K562 (cell line): ENCODE measurements around the gene TVP23A. TPM values are rescaled to one million over a fixed set of nuclear protein-coding genes. Genes with fewer than 3 reads are reported as not detected.

ENCODE experiments used
- MGA ChIP-seq: fragments of 450-650 bp; IDR thresholded peaks from 2 replicates; pipeline ENCODE4 v1.6.1; 2016; ENCODE audit warnings: mild to moderate bottlenecking, moderate library complexity
- polyA plus RNA-seq, 8 experiments: library from polyadenylated mRNA; depleted of rRNA in 4 of 8; stranded (reverse) in 5 of 8; unstranded in 3 of 8; fragments of >200 nt; fragmentation: Nextera tagmentation in 2 of 8; fragmentation: Illumina TruSeq in 1 of 8; extraction: Ambion mirVana in 2 of 8; extraction: Trizol in 1 of 8; gene quantifications; 2 replicates each; pipeline versions ENCODE4 v1.2.1 to v1.2.3, GENCODE V29; 2011 to 2014; ENCODE audit warnings: inconsistent platforms in 1 of 8, missing spikeins in 1 of 8
- small RNA-seq: library from RNA; depleted of rRNA; stranded (forward); fragments of <200 nt; gene quantifications from one replicate; pipeline ENCODE3, GENCODE V24; 2014
- total RNA-seq, 7 experiments: library from RNA; depleted of rRNA in 6 of 7; stranded (reverse); fragments of >200 nt in 6 of 7; fragmentation: Illumina TruSeq in 2 of 7; extraction: Trizol in 2 of 7; gene quantifications; 2 replicates each; pipeline versions ENCODE4 v1.2.1 to v1.2.3, GENCODE V29; 2011 to 2021; ENCODE audit warnings: low replicate concordance in 1 of 7

The TVP23A gene
- total and polyA plus RNA-seq, 9 of the 15 experiments (the other 6 are each of a cell fraction or from before 2014, with no cell fraction given), result 0.04 to 0.77 (median 0.10) TPM; not detected in 3

- TF ChIP-seq MGA, result no peak
Measured at GRCh38 chr16:10728003-10728887, 90.3 kb downstream of the TVP23A start (continued).

Small RNA genes within 50 kb of the gene (small RNA-seq; reads per million reads assigned to genes)
- gene MTND4LP24, result not detected
- not detected for gene MTND6P33

Other genes starting within 250 kb of the TVP23A start
- gene EMP2, start 238.2 kb downstream of the TVP23A start, total RNA-seq (2014; rRNA removed), result 0.73 and 0.98 TPM in 2 replicates
- 2.1 and 2.9 TPM in 2 replicates for gene EMP2, start 238.2 kb downstream of the TVP23A start, total RNA-seq (2014; rRNA removed; fragmentation: Illumina TruSeq; extraction: Trizol)
- 0.76 and 1.4 TPM in 2 replicates for gene EMP2, start 238.2 kb downstream of the TVP23A start, total RNA-seq (2015; rRNA removed; fragmentation: Illumina TruSeq; extraction: Trizol)
- gene EMP2, start 238.2 kb downstream of the TVP23A start, total RNA-seq (2021), result 3.3 TPM in 2 replicates
- gene EMP2, start 238.2 kb downstream of the TVP23A start, polyA plus RNA-seq (2011; rRNA removed), result 5.6 and 6.2 TPM in 2 replicates
- gene EMP2, start 238.2 kb downstream of the TVP23A start, polyA plus RNA-seq (2014; fragmentation: Illumina TruSeq; extraction: Trizol), result 3.1 and 3.8 TPM in 2 replicates
- 1 to 10 TPM; 3.1 TPM for gene EMP2, start 238.2 kb downstream of the TVP23A start, polyA plus RNA-seq (2014; fragmentation: Nextera tagmentation; extraction: Ambion mirVana)
- gene EMP2, start 238.2 kb downstream of the TVP23A start, polyA plus RNA-seq (2014; rRNA removed), result 0.78 and 0.89 TPM in 2 replicates
- 0.37 TPM in 1 of 2 replicates, not detected in the other for gene TEKT5, start 123.9 kb downstream of the TVP23A start, total RNA-seq (2014; rRNA removed)
- gene TEKT5, start 123.9 kb downstream of the TVP23A start, total RNA-seq (2014; rRNA removed; fragmentation: Illumina TruSeq; extraction: Trizol), result not detected in 2 replicates
- gene TEKT5, start 123.9 kb downstream of the TVP23A start, total RNA-seq (2015; rRNA removed; fragmentation: Illumina TruSeq; extraction: Trizol), result not detected in 2 replicates
- not detected in 2 replicates for gene TEKT5, start 123.9 kb downstream of the TVP23A start, total RNA-seq (2021)
- gene TEKT5, start 123.9 kb downstream of the TVP23A start, polyA plus RNA-seq (2011; rRNA removed), result 0.10 and 0.23 TPM in 2 replicates
- 0.19 TPM in 1 of 2 replicates, not detected in the other for gene TEKT5, start 123.9 kb downstream of the TVP23A start, polyA plus RNA-seq (2014; fragmentation: Illumina TruSeq; extraction: Trizol)
- not detected for gene TEKT5, start 123.9 kb downstream of the TVP23A start, polyA plus RNA-seq (2014; fragmentation: Nextera tagmentation; extraction: Ambion mirVana)
- 1.1 TPM in 1 of 2 replicates, not detected in the other for gene TEKT5, start 123.9 kb downstream of the TVP23A start, polyA plus RNA-seq (2014; rRNA removed)
- gene NUBP1, start 75.0 kb downstream of the TVP23A start, total RNA-seq (2014; rRNA removed), result 39.7 and 42.2 TPM in 2 replicates
- 30.4 and 31.9 TPM in 2 replicates for gene NUBP1, start 75.0 kb downstream of the TVP23A start, total RNA-seq (2014; rRNA removed; fragmentation: Illumina TruSeq; extraction: Trizol)
- gene NUBP1, start 75.0 kb downstream of the TVP23A start, total RNA-seq (2015; rRNA removed; fragmentation: Illumina TruSeq; extraction: Trizol), result 51.6 and 55.1 TPM in 2 replicates
- 30.0 and 35.6 TPM in 2 replicates for gene NUBP1, start 75.0 kb downstream of the TVP23A start, total RNA-seq (2021)
- gene NUBP1, start 75.0 kb downstream of the TVP23A start, polyA plus RNA-seq (2011; rRNA removed), result 29.5 and 35.6 TPM in 2 replicates
- gene NUBP1, start 75.0 kb downstream of the TVP23A start, polyA plus RNA-seq (2014; fragmentation: Illumina TruSeq; extraction: Trizol), result 41.3 and 44.2 TPM in 2 replicates
- gene NUBP1, start 75.0 kb downstream of the TVP23A start, polyA plus RNA-seq (2014; fragmentation: Nextera tagmentation; extraction: Ambion mirVana), result 10 to 100 TPM; 17.2 to 20.9 TPM
- 38.5 and 45.0 TPM in 2 replicates for gene NUBP1, start 75.0 kb downstream of the TVP23A start, polyA plus RNA-seq (2014; rRNA removed)
- not detected in 2 replicates for gene CIITA, start 58.4 kb upstream of the TVP23A start, total RNA-seq (2014; rRNA removed)
- gene CIITA, start 58.4 kb upstream of the TVP23A start, total RNA-seq (2014; rRNA removed; fragmentation: Illumina TruSeq; extraction: Trizol), result not detected in 2 replicates
- 0.04 and 0.11 TPM in 2 replicates for gene CIITA, start 58.4 kb upstream of the TVP23A start, total RNA-seq (2015; rRNA removed; fragmentation: Illumina TruSeq; extraction: Trizol)
- 0.20 and 0.38 TPM in 2 replicates for gene CIITA, start 58.4 kb upstream of the TVP23A start, total RNA-seq (2021)
- gene CIITA, start 58.4 kb upstream of the TVP23A start, polyA plus RNA-seq (2011; rRNA removed), result not detected in 2 replicates
- not detected in 2 replicates for gene CIITA, start 58.4 kb upstream of the TVP23A start, polyA plus RNA-seq (2014; fragmentation: Illumina TruSeq; extraction: Trizol)
- gene CIITA, start 58.4 kb upstream of the TVP23A start, polyA plus RNA-seq (2014; fragmentation: Nextera tagmentation; extraction: Ambion mirVana), result under 1 TPM; 0.01 to 0.08 TPM
- gene CIITA, start 58.4 kb upstream of the TVP23A start, polyA plus RNA-seq (2014; rRNA removed), result 0.11 TPM in 1 of 2 replicates, not detected in the other
- gene DEXI, start 123.7 kb upstream of the TVP23A start, total RNA-seq (2014; rRNA removed), result 35.8 and 43.1 TPM in 2 replicates
- 18.2 and 22.0 TPM in 2 replicates for gene DEXI, start 123.7 kb upstream of the TVP23A start, total RNA-seq (2014; rRNA removed; fragmentation: Illumina TruSeq; extraction: Trizol)
- 29.6 and 31.3 TPM in 2 replicates for gene DEXI, start 123.7 kb upstream of the TVP23A start, total RNA-seq (2015; rRNA removed; fragmentation: Illumina TruSeq; extraction: Trizol)
- 33.3 and 38.2 TPM in 2 replicates for gene DEXI, start 123.7 kb upstream of the TVP23A start, total RNA-seq (2021)
- gene DEXI, start 123.7 kb upstream of the TVP23A start, polyA plus RNA-seq (2011; rRNA removed), result 20.0 and 24.5 TPM in 2 replicates
- gene DEXI, start 123.7 kb upstream of the TVP23A start, polyA plus RNA-seq (2014; fragmentation: Illumina TruSeq; extraction: Trizol), result 39.2 and 40.1 TPM in 2 replicates
- gene DEXI, start 123.7 kb upstream of the TVP23A start, polyA plus RNA-seq (2014; fragmentation: Nextera tagmentation; extraction: Ambion mirVana), result 1 to 10 TPM; 2.9 to 3.7 TPM
- gene DEXI, start 123.7 kb upstream of the TVP23A start, polyA plus RNA-seq (2014; rRNA removed), result 21.1 and 31.5 TPM in 2 replicates
- 9.8 and 13.6 TPM in 2 replicates for gene CLEC16A, start 125.8 kb upstream of the TVP23A start, total RNA-seq (2014; rRNA removed)
- gene CLEC16A, start 125.8 kb upstream of the TVP23A start, total RNA-seq (2014; rRNA removed; fragmentation: Illumina TruSeq; extraction: Trizol), result 11.4 and 13.2 TPM in 2 replicates
- gene CLEC16A, start 125.8 kb upstream of the TVP23A start, total RNA-seq (2015; rRNA removed; fragmentation: Illumina TruSeq; extraction: Trizol), result 8.5 and 10.0 TPM in 2 replicates
- 22.1 and 22.3 TPM in 2 replicates for gene CLEC16A, start 125.8 kb upstream of the TVP23A start, total RNA-seq (2021)
- gene CLEC16A, start 125.8 kb upstream of the TVP23A start, polyA plus RNA-seq (2011; rRNA removed), result 8.8 and 10.4 TPM in 2 replicates
- 15.6 and 16.1 TPM in 2 replicates for gene CLEC16A, start 125.8 kb upstream of the TVP23A start, polyA plus RNA-seq (2014; fragmentation: Illumina TruSeq; extraction: Trizol)
- gene CLEC16A, start 125.8 kb upstream of the TVP23A start, polyA plus RNA-seq (2014; fragmentation: Nextera tagmentation; extraction: Ambion mirVana), result 1 to 10 TPM in 1 of 2 experiments, under 1 TPM in 1; 1.00 to 1.4 TPM
- gene CLEC16A, start 125.8 kb upstream of the TVP23A start, polyA plus RNA-seq (2014; rRNA removed), result 10.6 and 10.8 TPM in 2 replicates